T47D (cell line): Measurements from ENCODE around the gene SAC3D1.
"Not testable (repeated sequence)": the region's sequence is repeated elsewhere in the genome, so short reads cannot be mapped to it uniquely, and the experiment has no call there.

Source experiments
- DNase-seq, 2 experiments: peaks; one replicate each; pipeline versions ENCODE4 v3.0.0 to v3.0.0-alpha.2; 2011 to 2012; ENCODE audit warnings: low read depth in 1 of 2, low spot score in 1 of 2
- JUND ChIP-seq: IDR thresholded peaks from 2 replicates; pipeline ENCODE4 v1.6.1; 2012; ENCODE audit warnings: low read depth
- in situ Hi-C: cut with HindIII; loops from 2 replicates; pipeline ENCODE4 v1.10.0; 2016; ENCODE audit warnings: low sequenced_read_pairs, low pct_unique_long_range_greater_than_20kb

SAC3D1 gene

GRCh38 chr11:65040847-65041622, at the start of gene SAC3D1:
SAC3D1 (plus strand) TSS chr11:65041210; CDS start chr11:65041293, 83 bp downstream.
- peak; percentile 97 to 99 for DNase-seq
- no peak for TF ChIP-seq JUND
- in situ Hi-C loops, result no loop called here

GRCh38 chr11:64994318-64994717, 46.7 kb upstream of the SAC3D1 start:
- TF ChIP-seq JUND, result no peak
- in situ Hi-C loops, result no loop called here
- DNase-seq, result no peak

GRCh38 chr11:64996327-64996709, 44.7 kb upstream of the SAC3D1 start:
- DNase-seq, result no peak
- in situ Hi-C loops, result no loop called here
- TF ChIP-seq JUND, result no peak

GRCh38 chr11:64996710-64997380, 44.2 kb upstream of the SAC3D1 start, which contains the start of gene BATF2:
BATF2 (minus strand) TSS chr11:64996971; CDS start chr11:64996914, 57 bp downstream.
- peak; percentile 86 to 94 for DNase-seq
- TF ChIP-seq JUND, result no peak
- in situ Hi-C loops, result no loop called here

GRCh38 chr11:64998141-64998540, 42.9 kb upstream of the SAC3D1 start:
- DNase-seq, result peak in 1 of 2 experiments; percentile 58

GRCh38 chr11:64998690-64999431, 42.1 kb upstream of the SAC3D1 start:
- DNase-seq, result no peak
- no peak for TF ChIP-seq JUND
- in situ Hi-C loops, result no loop called here

More at GRCh38 chr11:64998141-64998540, 42.9 kb upstream of the SAC3D1 start:
- no peak for TF ChIP-seq JUND
- in situ Hi-C loops, result no loop called here

- no peak for DNase-seq
- TF ChIP-seq JUND, result no peak
- in situ Hi-C loops, result no loop called here
Observed at GRCh38 chr11:64999478-64999877, 41.5 kb upstream of the SAC3D1 start.

- TF ChIP-seq JUND, result no peak
- in situ Hi-C loops, result no loop called here
- DNase-seq, result no peak
Observed at GRCh38 chr11:65002706-65003105, 38.3 kb upstream of the SAC3D1 start.

GRCh38 chr11:65003282-65003681, 37.7 kb upstream of the SAC3D1 start:
- in situ Hi-C loops, result no loop called here

GRCh38 chr11:65003968-65004367, 37.0 kb upstream of the SAC3D1 start:
- DNase-seq, in situ Hi-C loops: not testable (repeated sequence)

More at GRCh38 chr11:65003282-65003681, 37.7 kb upstream of the SAC3D1 start:
- DNase-seq, result peak; percentile 70 to 71
- TF ChIP-seq JUND, result no peak

- in situ Hi-C loops, result no loop called here
- DNase-seq, result no peak
- no peak for TF ChIP-seq JUND
Observed at GRCh38 chr11:65008016-65008415, 33.0 kb upstream of the SAC3D1 start.

- no peak for TF ChIP-seq JUND
- no peak for DNase-seq
- in situ Hi-C loops, result no loop called here
Observed at GRCh38 chr11:65008873-65009272, 32.1 kb upstream of the SAC3D1 start.
